ENCODE measurements around the gene FAM81A. TPM values are rescaled to one million over a fixed set of nuclear protein-coding genes. Genes with fewer than 3 reads are reported as not detected.

Gene FAM81A
- polyA plus RNA-seq, 2 of the 4 experiments (the other 2 are of a cell fraction) = 13.1 to 15.1 TPM

DNA sequence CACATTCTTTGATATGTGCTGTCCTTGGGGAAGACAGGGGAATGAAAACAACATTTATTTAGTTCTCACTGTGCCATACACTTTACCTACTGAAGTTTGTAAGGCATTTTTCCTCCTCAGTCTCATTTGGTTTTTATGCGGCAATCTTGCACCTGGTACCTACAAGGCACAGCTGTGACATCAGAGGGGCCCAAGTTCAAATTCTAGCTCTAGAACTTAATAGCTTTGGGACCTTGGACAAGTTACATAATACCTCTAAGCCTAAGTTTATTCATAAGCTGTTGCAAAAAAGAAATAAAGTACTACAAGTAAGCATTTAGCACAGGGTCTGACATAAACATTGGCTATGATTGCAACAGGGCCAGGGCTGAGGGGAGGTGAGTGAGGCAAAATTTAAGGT lies 5.6 kb upstream of the FAM81A start:
- 96% methylated on average over 1 of the region's 1 CpG for WGBS (ENCODE audit: missing lambda C conversion rate)
- no peak for ATAC-seq
- H3K9me3 ChIP-seq = peaks cover 21% of the 10 kb centered on the region
- POLR2A ChIA-PET = no interaction called here
- no peak overlapping the region for H3K4me3 ChIP-seq
- no peak for FAIRE-seq
- no peak overlapping the region for H3K27ac ChIP-seq
- peaks cover 4% of the 10 kb centered on the region; the same call in 1 of the 3 replicates for H3K4me1 ChIP-seq
- DNase-seq (ENCODE audit: low read depth in 1 of 2, low spot score in 1 of 2) = no peak
- CTCF ChIA-PET = no interaction called here
- no peak for TF ChIP-seq TFCP2L1 (CRISPR knock-in tag; IDR thresholded peaks at IDR 0.05)
- TF ChIP-seq, protein P1, sequence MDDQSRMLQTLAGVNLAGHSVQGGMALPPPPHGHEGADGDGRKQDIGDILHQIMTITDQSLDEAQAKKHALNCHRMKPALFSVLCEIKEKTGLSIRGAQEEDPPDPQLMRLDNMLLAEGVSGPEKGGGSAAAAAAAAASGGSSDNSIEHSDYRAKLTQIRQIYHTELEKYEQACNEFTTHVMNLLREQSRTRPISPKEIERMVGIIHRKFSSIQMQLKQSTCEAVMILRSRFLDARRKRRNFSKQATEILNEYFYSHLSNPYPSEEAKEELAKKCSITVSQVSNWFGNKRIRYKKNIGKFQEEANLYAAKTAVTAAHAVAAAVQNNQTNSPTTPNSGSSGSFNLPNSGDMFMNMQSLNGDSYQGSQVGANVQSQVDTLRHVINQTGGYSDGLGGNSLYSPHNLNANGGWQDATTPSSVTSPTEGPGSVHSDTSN (IDR thresholded peaks at IDR 0.05) = no peak
- TF ChIP-seq POLR2AphosphoS2 (conservative IDR thresholded peaks at IDR 0.05; ENCODE audit: low read length) = no peak
- TF ChIP-seq CBX2 (IDR thresholded peaks at IDR 0.05; ENCODE audit: borderline replicate concordance, low read depth) = no peak
- TF ChIP-seq JUNB (IDR thresholded peaks at IDR 0.05) = no peak
- no peak for TF ChIP-seq ESRRA (IDR thresholded peaks at IDR 0.05; ENCODE audit: borderline replicate concordance, low read length)
- no peak for TF ChIP-seq EP300 (IDR thresholded peaks at IDR 0.05)
- no peak for TF ChIP-seq CHD2 (IDR thresholded peaks at IDR 0.05; ENCODE audit: low read length, partially characterized antibody)
- TF ChIP-seq HDAC2 (IDR thresholded peaks at IDR 0.05) = no peak
- TF ChIP-seq, protein P2, sequence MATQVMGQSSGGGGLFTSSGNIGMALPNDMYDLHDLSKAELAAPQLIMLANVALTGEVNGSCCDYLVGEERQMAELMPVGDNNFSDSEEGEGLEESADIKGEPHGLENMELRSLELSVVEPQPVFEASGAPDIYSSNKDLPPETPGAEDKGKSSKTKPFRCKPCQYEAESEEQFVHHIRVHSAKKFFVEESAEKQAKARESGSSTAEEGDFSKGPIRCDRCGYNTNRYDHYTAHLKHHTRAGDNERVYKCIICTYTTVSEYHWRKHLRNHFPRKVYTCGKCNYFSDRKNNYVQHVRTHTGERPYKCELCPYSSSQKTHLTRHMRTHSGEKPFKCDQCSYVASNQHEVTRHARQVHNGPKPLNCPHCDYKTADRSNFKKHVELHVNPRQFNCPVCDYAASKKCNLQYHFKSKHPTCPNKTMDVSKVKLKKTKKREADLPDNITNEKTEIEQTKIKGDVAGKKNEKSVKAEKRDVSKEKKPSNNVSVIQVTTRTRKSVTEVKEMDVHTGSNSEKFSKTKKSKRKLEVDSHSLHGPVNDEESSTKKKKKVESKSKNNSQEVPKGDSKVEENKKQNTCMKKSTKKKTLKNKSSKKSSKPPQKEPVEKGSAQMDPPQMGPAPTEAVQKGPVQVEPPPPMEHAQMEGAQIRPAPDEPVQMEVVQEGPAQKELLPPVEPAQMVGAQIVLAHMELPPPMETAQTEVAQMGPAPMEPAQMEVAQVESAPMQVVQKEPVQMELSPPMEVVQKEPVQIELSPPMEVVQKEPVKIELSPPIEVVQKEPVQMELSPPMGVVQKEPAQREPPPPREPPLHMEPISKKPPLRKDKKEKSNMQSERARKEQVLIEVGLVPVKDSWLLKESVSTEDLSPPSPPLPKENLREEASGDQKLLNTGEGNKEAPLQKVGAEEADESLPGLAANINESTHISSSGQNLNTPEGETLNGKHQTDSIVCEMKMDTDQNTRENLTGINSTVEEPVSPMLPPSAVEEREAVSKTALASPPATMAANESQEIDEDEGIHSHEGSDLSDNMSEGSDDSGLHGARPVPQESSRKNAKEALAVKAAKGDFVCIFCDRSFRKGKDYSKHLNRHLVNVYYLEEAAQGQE (IDR thresholded peaks at IDR 0.05) = no peak
- TF ChIP-seq FOSB (CRISPR knock-in tag; IDR thresholded peaks at IDR 0.05) = no peak
- no peak for TF ChIP-seq CBX8 (IDR thresholded peaks at IDR 0.05)
- no peak for TF ChIP-seq SREBF2 (IDR thresholded peaks at IDR 0.05)
- TF ChIP-seq, protein P3, sequence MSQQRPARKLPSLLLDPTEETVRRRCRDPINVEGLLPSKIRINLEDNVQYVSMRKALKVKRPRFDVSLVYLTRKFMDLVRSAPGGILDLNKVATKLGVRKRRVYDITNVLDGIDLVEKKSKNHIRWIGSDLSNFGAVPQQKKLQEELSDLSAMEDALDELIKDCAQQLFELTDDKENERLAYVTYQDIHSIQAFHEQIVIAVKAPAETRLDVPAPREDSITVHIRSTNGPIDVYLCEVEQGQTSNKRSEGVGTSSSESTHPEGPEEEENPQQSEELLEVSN (IDR thresholded peaks at IDR 0.05; ENCODE audit: borderline replicate concordance, low read depth) = no peak
- TF ChIP-seq KDM1A (IDR thresholded peaks at IDR 0.05; ENCODE audit: low read depth) = no peak
- TF ChIP-seq ZC3H11A (IDR thresholded peaks at IDR 0.05) = no peak
- no peak for TF ChIP-seq RARB (CRISPR knock-in tag; IDR thresholded peaks at IDR 0.05)
- no peak for TF ChIP-seq HEYL (CRISPR knock-in tag; IDR thresholded peaks at IDR 0.05)
- TF ChIP-seq ZFP36 (IDR thresholded peaks at IDR 0.05; ENCODE audit: borderline replicate concordance, partially characterized antibody) = no peak
- no peak overlapping the region for H3K4me2 ChIP-seq

DNA sequence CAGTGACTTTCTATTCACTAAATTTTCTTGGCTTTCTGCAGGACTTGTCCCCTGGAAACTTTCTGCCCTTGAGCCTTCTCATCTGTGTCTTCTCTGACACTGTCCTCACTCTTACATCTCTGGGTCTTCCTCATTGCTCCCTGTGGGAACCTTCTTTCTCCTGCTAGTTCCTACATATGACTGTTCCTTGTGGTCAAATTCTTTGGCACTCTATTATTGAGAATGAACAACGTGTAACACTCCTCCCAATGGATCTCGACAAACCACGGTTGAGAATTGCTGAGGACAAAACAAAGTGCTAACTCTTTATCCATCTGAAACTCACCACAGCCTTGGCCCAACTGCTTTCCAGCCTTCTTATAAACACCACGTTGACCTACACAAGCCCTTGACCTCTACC lies 3.5 kb upstream of the FAM81A start:
- Histone ChIP-seq H3K9me3 (peaks cover 5% of the 10 kb centered on the region), H3K27ac (no peak overlapping the region), H3K4me2 (no peak overlapping the region), H3K4me3 (no peak overlapping the region), H3K4me1 (peaks cover 11% of the 10 kb centered on the region; the same call in 2 of the 3 replicates)
- 55% methylated on average over 4 of the region's 4 CpGs for WGBS (ENCODE audit: missing lambda C conversion rate)
- DNase-seq (ENCODE audit: low read depth in 1 of 2, low spot score in 1 of 2) (no peak), FAIRE-seq (no peak), ATAC-seq (no peak)
- POLR2A ChIA-PET = no interaction called here
- CTCF ChIA-PET = interaction anchor here (1.2 kb wide), 1 partner anchor 10 kb away, joined by 3 read pairs; no protein-coding TSS in a partner anchor
- no peak for TF ChIP-seq NFE2L2 (conservative IDR thresholded peaks at IDR 0.05; ENCODE audit: low read length)
- TF ChIP-seq CHD4 (IDR thresholded peaks at IDR 0.05; ENCODE audit: borderline replicate concordance) = no peak
- TF ChIP-seq SMC3 (IDR thresholded peaks at IDR 0.05) = no peak
- no peak for TF ChIP-seq CBX8 (IDR thresholded peaks at IDR 0.05)
- no peak for TF ChIP-seq HEYL (CRISPR knock-in tag; IDR thresholded peaks at IDR 0.05)
- TF ChIP-seq, protein P4, sequence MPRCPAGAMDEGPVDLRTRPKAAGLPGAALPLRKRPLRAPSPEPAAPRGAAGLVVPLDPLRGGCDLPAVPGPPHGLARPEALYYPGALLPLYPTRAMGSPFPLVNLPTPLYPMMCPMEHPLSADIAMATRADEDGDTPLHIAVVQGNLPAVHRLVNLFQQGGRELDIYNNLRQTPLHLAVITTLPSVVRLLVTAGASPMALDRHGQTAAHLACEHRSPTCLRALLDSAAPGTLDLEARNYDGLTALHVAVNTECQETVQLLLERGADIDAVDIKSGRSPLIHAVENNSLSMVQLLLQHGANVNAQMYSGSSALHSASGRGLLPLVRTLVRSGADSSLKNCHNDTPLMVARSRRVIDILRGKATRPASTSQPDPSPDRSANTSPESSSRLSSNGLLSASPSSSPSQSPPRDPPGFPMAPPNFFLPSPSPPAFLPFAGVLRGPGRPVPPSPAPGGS (IDR thresholded peaks at IDR 0.05) = no peak
- TF ChIP-seq, protein P2 (IDR thresholded peaks at IDR 0.05) = no peak
- no peak for TF ChIP-seq BHLHE40 (IDR thresholded peaks at IDR 0.05; ENCODE audit: low read depth, low read length)
- TF ChIP-seq HOXB13 (CRISPR knock-in tag; IDR thresholded peaks at IDR 0.05; ENCODE audit: low read depth) = no peak
- TF ChIP-seq HOXB5 (CRISPR knock-in tag; IDR thresholded peaks at IDR 0.05) = no peak
- TF ChIP-seq ZFP36 (IDR thresholded peaks at IDR 0.05; ENCODE audit: borderline replicate concordance, partially characterized antibody) = no peak
- TF ChIP-seq, protein P5, sequence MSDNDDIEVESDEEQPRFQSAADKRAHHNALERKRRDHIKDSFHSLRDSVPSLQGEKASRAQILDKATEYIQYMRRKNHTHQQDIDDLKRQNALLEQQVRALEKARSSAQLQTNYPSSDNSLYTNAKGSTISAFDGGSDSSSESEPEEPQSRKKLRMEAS (IDR thresholded peaks at IDR 0.05) = no peak
- TF ChIP-seq, protein P6, sequence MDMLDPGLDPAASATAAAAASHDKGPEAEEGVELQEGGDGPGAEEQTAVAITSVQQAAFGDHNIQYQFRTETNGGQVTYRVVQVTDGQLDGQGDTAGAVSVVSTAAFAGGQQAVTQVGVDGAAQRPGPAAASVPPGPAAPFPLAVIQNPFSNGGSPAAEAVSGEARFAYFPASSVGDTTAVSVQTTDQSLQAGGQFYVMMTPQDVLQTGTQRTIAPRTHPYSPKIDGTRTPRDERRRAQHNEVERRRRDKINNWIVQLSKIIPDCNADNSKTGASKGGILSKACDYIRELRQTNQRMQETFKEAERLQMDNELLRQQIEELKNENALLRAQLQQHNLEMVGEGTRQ (IDR thresholded peaks at IDR 0.05) = no peak
